ENCODE measurements around the gene TLR8.

TLR8 gene

GRCh38 chrX:12970691-12971202 lies 64.3 kb downstream of the TLR8 start:
- DNase-seq: peak; percentile 69

DNA sequence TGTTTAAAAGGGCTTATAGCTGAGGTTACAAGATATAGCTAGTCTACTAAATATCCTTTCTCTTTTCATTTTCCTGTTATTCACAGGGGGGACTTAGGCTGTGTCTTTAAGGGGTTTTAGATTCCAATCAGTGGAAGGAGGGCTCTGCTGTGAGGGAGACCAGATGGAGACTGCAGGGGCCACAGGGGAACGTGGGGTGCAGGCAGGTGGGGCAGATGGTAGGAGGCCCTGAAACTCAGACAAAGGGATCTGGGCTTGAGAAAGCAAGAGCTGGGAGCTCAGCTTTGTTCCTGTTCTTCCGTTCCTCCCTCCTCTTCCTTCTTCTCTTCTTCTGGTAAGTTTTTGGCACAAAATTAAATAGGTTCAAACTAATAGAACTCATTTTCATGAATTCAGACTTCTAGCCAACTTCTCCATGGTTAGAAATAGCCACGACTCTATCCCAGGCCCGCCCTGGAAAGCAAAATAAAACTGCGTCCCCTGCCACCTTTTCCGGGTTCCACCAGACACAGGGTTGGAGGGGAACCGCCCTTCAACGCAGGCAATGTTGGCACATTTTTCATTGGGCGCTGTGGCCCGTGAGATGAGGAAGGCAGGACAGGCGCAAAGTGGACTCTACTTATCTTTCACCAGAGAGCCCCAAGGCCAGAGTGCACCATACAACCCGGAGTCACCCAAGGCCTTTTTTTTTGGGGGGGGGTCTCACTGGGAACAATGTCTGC lies 65.0 kb downstream of the TLR8 start:
- no peak for DNase-seq

- no peak for DNase-seq
Observed at GRCh38 chrX:12972243-12972642, 65.8 kb downstream of the TLR8 start.

All from islet precursor cell (in vitro differentiated cells).